Adipocyte (in vitro differentiated cells): ENCODE data around the gene GLDN.
A peak's percentile ranks its signal among the peaks of the same experiment; 100 is the strongest.

Source experiments
- DNase-seq: peaks from one replicate; pipeline ENCODE4 v3.0.0-alpha.2; 2015; ENCODE audit warnings: low read depth
- H3K27me3 ChIP-seq: replicated peaks from 2 replicates; pipeline ENCODE4 v1.7.0; 2013; ENCODE audit warnings: mild to moderate bottlenecking, low read length, moderate library complexity; ENCODE audit not compliant: control insufficient read depth, insufficient read depth
- H3K36me3 ChIP-seq: 2 replicates; pipeline ENCODE4 v1.7.0; 2013; ENCODE audit warnings: low read length, mild to moderate bottlenecking, moderate library complexity; ENCODE audit not compliant: control insufficient read depth, insufficient read depth, severe bottlenecking
- H3K4me1 ChIP-seq: 2 replicates; pipeline ENCODE4 v1.7.0; 2013; ENCODE audit warnings: mild to moderate bottlenecking, low read length, moderate library complexity; ENCODE audit not compliant: control insufficient read depth, insufficient read depth
- H3K4me3 ChIP-seq: 2 replicates; pipeline ENCODE4 v1.7.0; 2013; ENCODE audit warnings: mild to moderate bottlenecking, low read length, moderate library complexity
- H3K9ac ChIP-seq: 2 replicates; pipeline ENCODE4 v1.7.0; 2013; ENCODE audit warnings: mild to moderate bottlenecking, low read length, moderate library complexity
- H3K9me3 ChIP-seq: 2 replicates; pipeline ENCODE4 v1.7.0; 2013; ENCODE audit warnings: mild to moderate bottlenecking, low read length, moderate library complexity; ENCODE audit not compliant: control insufficient read depth

The GLDN gene

GRCh38 chr15:51342227-51342999 is 958 bp downstream of the GLDN start:
- H3K9me3 ChIP-seq, result no peaks in the 10 kb centered on the region
- peaks cover 17% of the 10 kb centered on the region for H3K27me3 ChIP-seq
- DNase-seq, result no peak
- peak overlapping the region; percentile 79 for H3K4me3 ChIP-seq
- no peaks in the 10 kb centered on the region for H3K36me3 ChIP-seq
- peaks cover 11% of the 10 kb centered on the region for H3K4me1 ChIP-seq
- peak overlapping the region; percentile 73 for H3K9ac ChIP-seq

- Histone ChIP-seq H3K36me3 (no peaks in the 10 kb centered on the region), H3K9me3 (no peaks in the 10 kb centered on the region), H3K4me1 (peaks cover 11% of the 10 kb centered on the region), H3K9ac (no peak overlapping the region), H3K27me3 (peaks cover 17% of the 10 kb centered on the region), H3K4me3 (no peak overlapping the region)
- DNase-seq, result no peak
Measured at GRCh38 chr15:51343466-51343865, 2.0 kb downstream of the GLDN start.

- H3K36me3 ChIP-seq, result no peaks in the 10 kb centered on the region
- H3K9me3 ChIP-seq, result no peaks in the 10 kb centered on the region
- no peak overlapping the region for H3K4me3 ChIP-seq
- H3K4me1 ChIP-seq, result peaks cover 22% of the 10 kb centered on the region
- H3K9ac ChIP-seq, result no peak overlapping the region
- peaks cover 7% of the 10 kb centered on the region for H3K27me3 ChIP-seq
- no peak for DNase-seq
Measured at GRCh38 chr15:51346136-51346535, 4.7 kb downstream of the GLDN start.

- no peaks in the 10 kb centered on the region for H3K36me3 ChIP-seq
Measured at GRCh38 chr15:51348688-51349087, 7.2 kb downstream of the GLDN start.

GRCh38 chr15:51349156-51349844 is 7.8 kb downstream of the GLDN start:
- no peak for DNase-seq
- peak overlapping the region; percentile 14 for H3K4me3 ChIP-seq
- H3K36me3 ChIP-seq, result no peaks in the 10 kb centered on the region
- H3K9me3 ChIP-seq, result no peaks in the 10 kb centered on the region
- H3K4me1 ChIP-seq, result peaks cover 17% of the 10 kb centered on the region
- H3K9ac ChIP-seq, result peak overlapping the region; percentile 12
- no peaks in the 10 kb centered on the region for H3K27me3 ChIP-seq

More at GRCh38 chr15:51348688-51349087, 7.2 kb downstream of the GLDN start:
- H3K9me3 ChIP-seq, result no peaks in the 10 kb centered on the region
- H3K4me1 ChIP-seq, result peaks cover 15% of the 10 kb centered on the region
- H3K9ac ChIP-seq, result peak overlapping the region; percentile 12
- no peak for DNase-seq
- peak overlapping the region; percentile 14 for H3K4me3 ChIP-seq
- H3K27me3 ChIP-seq, result no peaks in the 10 kb centered on the region

- no peak for DNase-seq
- no peaks in the 10 kb centered on the region for H3K36me3 ChIP-seq
- no peak overlapping the region for H3K4me3 ChIP-seq
- no peak overlapping the region for H3K9ac ChIP-seq
- H3K27me3 ChIP-seq, result no peaks in the 10 kb centered on the region
- H3K4me1 ChIP-seq, result peaks cover 24% of the 10 kb centered on the region
- H3K9me3 ChIP-seq, result no peaks in the 10 kb centered on the region
Measured at GRCh38 chr15:51350723-51351122, 9.3 kb downstream of the GLDN start.

GRCh38 chr15:51353976-51354375 is 12.5 kb downstream of the GLDN start:
- no peak for DNase-seq
- Histone ChIP-seq H3K9ac (no peak overlapping the region), H3K4me3 (no peak overlapping the region), H3K9me3 (no peaks in the 10 kb centered on the region), H3K4me1 (peaks cover 20% of the 10 kb centered on the region), H3K27me3 (no peaks in the 10 kb centered on the region), H3K36me3 (no peaks in the 10 kb centered on the region)

- Histone ChIP-seq H3K9me3 (no peaks in the 10 kb centered on the region), H3K27me3 (no peaks in the 10 kb centered on the region), H3K36me3 (no peaks in the 10 kb centered on the region), H3K9ac (no peak overlapping the region), H3K4me3 (no peak overlapping the region), H3K4me1 (peaks cover 15% of the 10 kb centered on the region)
- DNase-seq, result no peak
Measured at GRCh38 chr15:51355096-51355495, 13.6 kb downstream of the GLDN start.

GRCh38 chr15:51356147-51356546 is 14.7 kb downstream of the GLDN start:
- Histone ChIP-seq H3K9me3 (no peaks in the 10 kb centered on the region), H3K4me3 (no peak overlapping the region), H3K9ac (no peak overlapping the region), H3K27me3 (no peaks in the 10 kb centered on the region), H3K36me3 (no peaks in the 10 kb centered on the region), H3K4me1 (peaks cover 17% of the 10 kb centered on the region)
- DNase-seq, result no peak

- Histone ChIP-seq H3K9me3 (no peaks in the 10 kb centered on the region), H3K9ac (no peak overlapping the region), H3K4me3 (no peak overlapping the region), H3K27me3 (no peaks in the 10 kb centered on the region), H3K36me3 (no peaks in the 10 kb centered on the region), H3K4me1 (peaks cover 13% of the 10 kb centered on the region)
- DNase-seq, result no peak
Measured at GRCh38 chr15:51356983-51357382, 15.5 kb downstream of the GLDN start.

- peaks cover 4% of the 10 kb centered on the region for H3K4me1 ChIP-seq
- no peaks in the 10 kb centered on the region for H3K9me3 ChIP-seq
- no peaks in the 10 kb centered on the region for H3K27me3 ChIP-seq
- DNase-seq, result no peak
- no peaks in the 10 kb centered on the region for H3K36me3 ChIP-seq
- H3K9ac ChIP-seq, result no peak overlapping the region
- no peak overlapping the region for H3K4me3 ChIP-seq
Measured at GRCh38 chr15:51359981-51360380, 18.5 kb downstream of the GLDN start.
